Erythroblast (primary cell): Measurements from ENCODE around the gene C9orf43.

Source experiments
- GATA1 ChIP-seq: IDR thresholded peaks from 2 replicates; pipeline ENCODE4 v1.6.1; 2011; ENCODE audit warnings: low read depth, mild to moderate bottlenecking, control low read depth, low read length, moderate library complexity
- POLR2A ChIP-seq: IDR thresholded peaks from 2 replicates; pipeline ENCODE4 v1.6.1; 2011; ENCODE audit warnings: mild to moderate bottlenecking, low read length

- peak; percentile 64 for TF ChIP-seq POLR2A
- TF ChIP-seq GATA1, result no peak
These were observed 33.6 kb upstream of the C9orf43 start, which contains the start of gene HDHD3 for GRCh38 chr9:113376634-113377567.
